Measurements from ENCODE around the gene SYCE1L.
"Not testable (repeated sequence)": the region's sequence is repeated elsewhere in the genome, so short reads cannot be mapped to it uniquely, and the experiment has no call there.

Gene SYCE1L, protein sequence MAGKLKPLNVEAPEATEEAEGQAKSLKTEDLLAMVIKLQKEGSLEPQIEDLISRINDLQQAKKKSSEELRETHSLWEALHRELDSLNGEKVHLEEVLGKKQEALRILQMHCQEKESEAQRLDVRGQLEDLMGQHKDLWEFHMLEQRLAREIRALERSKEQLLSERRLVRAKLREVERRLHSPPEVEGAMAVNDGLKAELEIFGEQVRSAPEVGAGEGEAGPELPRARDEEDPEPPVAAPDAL

DNA sequence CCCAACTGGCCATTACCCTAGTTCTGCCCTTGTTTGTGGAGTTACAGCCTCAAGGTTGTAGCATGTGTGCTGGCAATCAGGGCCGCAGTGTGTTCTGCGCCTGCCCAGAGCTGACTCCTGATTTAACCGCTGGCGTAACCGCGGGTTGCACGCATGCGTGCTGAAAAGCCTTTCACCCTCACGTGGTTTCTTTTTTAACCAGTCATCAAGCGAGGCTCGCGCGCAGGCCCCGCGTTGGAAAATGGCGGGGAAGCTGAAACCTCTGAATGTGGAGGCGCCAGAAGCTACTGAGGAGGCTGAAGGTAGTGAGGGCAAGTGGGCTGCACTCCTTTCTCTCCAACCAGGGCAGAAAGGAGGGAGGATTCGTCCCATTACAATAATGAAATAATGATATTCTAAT is at the start of gene SYCE1L:
SYCE1L (plus strand) TSS at position 198 of the 400 bp plus-strand sequence; CDS start at position 242, 44 bp downstream.
- DNase-seq, result no peak

DNA sequence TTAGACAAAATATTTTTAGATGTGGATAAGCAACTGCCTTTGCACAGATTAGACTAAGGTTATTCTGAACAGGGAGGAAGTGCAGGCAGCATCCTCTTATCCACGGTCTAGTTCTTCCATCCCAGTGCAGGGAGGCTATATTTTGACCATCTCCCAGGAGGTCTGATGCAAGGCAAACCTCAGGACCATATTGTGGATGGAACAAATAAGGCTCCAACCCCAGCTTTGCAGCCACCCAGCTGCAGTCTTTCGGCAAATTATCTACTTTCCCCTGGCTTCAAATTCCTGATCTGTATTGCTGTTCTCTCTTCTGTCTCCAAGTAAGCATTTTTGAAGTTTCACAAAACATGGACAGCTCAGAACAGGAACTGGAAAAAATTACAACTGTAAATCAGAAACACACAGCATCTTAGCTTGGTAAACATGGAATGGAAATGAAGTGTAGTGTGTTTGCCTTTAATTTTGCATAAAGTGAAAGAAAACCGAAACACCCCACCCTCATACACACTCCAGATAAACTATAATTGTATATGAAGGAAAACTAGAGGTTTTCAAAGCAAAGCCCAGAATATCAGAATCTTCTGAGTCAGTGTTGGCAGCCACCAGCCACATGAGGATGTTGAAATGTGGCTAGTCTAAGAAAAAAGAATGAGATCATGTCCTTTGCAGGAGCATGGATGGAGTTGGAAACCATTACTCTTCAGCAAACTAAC is 41.7 kb upstream of the SYCE1L start:
- no peak for DNase-seq

DNA sequence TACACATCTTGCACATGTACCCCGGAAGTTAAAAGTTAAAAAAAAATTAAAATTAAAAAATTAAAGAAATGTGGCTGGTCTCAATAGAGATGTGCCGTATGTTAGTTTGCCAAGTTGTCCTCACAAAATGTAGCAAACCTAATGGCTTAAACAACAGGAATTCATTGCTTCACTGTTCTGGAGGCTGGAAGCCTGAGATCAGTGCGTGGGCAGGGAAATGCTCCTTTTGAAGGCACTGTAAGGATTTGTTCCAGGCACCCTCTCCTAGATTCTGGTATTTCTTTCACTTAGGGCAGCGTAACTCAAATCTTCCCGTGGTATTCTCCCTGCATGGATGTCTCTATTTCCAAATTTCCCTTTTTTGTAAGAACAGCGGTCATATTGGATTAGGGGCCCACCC is 40.9 kb upstream of the SYCE1L start:
- DNase-seq, result no peak

DNA sequence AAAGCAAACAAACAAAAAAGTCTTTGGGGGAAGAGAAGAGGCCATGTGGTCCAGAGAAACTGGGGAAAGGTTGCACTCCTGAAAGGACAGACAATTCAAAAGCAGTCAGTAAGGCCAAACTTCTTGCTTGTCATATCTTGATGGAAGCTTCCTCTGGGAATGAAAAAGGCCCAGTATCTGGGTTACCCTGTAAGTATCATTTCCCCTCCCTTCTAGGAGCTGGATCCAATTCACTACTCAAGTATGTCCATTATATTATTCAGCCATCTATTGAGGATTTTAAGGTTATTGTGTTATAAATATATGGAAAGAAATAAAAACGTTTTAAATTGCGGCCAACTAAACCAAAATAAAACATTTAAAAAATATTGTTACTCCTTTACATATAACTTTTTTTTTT is 34.2 kb upstream of the SYCE1L start:
- DNase-seq, result no peak

DNA sequence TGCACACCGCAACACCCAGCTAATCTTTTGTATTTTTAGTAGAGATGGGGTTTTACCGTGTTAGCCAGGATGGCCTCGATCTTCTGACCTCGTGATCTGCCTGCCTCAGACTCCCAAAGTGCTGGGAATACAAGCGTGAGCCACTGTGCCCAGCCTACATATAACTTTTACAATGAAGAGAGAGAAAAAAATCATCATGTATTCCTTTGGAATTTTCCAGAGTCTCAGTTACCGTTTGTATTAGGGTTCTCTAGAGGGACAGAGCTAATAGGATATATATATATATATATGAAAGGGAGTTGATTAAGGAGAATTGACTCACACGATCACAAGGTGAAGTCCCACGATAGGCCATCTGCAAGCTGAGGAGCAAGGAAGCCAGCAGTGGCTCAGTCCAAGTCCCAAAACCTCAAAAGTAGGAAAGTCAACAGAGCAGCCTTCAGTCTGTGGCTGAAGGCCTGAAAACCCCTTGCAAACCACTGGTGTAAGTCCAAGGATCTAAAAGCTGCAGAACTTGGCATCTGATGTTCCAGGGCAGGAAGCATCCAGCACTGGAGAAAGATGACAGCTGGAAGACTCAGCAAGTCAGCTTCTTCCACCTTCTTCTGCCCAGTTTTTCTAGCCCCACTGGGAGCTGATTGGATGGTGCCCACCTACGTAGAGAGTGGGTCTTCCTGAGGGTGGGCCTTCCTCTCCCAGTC is 33.5 kb upstream of the SYCE1L start:
- DNase-seq, result not testable (repeated sequence)

DNA sequence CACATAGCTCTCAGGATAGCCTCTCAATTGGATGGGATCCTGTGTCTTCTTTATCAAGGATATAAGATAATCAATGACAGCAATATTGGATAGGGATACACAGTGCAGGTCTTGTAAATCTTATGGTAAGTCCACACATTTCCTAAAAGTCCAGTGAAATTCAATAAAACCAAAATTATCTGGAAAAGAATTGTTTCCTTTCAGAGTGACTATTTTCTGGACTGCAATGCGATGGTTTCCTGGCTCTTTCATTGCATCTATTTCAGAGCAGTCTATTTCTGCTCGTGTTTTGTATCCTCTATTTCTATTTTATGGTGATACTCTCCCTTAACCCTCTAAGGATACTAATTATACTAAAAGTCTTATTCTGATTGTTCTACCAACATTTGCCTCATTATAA is 32.5 kb upstream of the SYCE1L start:
- no peak for DNase-seq

DNA sequence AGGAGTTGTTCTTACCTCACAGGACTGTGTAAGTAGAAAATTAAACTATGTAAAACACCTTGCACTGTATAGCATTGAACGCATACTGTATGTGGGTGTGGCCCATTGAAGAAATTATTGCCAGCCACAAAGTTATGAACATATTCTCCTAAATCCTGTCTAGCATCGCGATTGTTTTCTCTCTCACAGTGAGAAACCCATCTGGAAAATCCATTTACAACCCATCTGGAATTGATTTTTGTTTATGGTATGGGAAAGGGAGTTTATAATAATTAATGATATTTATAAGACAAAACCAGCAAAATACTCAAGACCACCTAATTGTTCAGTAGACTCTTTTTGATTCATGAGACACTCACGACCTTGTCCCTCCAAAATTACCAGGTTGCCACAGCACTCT is 30.3 kb upstream of the SYCE1L start:
- DNase-seq, result no peak

DNA sequence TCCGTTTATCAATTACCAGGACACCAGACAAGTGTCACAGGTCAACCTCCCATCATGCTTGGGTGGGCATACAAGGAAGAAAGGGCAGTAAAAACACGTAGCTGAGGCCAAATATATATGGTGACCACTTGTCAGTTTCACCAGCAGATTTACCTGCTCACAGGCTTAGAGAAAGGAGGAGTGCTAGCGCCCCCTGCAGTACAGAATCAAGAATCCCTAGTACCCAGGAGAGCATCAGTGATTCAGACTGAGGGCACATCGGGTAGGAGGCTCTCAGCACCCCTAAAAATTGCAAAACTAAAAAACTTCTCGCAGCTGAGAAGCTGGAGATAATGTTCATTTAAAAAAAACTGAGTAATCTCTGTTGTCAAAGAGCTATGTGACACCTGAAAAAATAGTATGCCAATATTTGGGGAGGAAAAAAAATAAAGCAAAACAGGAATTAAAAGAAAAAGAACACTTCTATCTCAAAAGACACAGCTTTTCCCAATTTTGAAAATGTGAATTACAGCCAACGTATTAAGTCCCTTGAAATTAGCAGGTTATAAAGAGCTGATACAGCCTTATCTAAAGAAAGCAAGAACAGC is 29.5 kb upstream of the SYCE1L start:
- peak; percentile 21 for DNase-seq

DNA sequence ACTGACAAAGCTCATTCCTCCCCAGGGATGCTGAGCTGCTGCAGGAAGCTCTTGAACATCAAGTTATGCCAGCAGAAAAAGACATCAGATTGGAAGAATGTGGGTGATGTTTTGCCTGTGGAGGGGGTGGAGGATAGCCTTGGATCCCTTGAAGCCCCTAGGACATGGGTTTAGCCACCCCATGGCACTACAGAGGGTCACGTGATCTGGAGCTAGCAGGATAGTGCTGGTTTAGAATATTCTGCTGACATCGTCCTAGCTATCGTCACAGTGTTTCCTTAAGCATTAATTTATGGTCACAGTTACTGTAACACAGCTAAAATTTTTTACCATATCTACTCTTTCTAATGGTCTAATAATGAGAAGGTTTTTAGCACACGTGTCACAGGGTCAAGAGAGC is 28.4 kb upstream of the SYCE1L start:
- DNase-seq, result no peak

DNA sequence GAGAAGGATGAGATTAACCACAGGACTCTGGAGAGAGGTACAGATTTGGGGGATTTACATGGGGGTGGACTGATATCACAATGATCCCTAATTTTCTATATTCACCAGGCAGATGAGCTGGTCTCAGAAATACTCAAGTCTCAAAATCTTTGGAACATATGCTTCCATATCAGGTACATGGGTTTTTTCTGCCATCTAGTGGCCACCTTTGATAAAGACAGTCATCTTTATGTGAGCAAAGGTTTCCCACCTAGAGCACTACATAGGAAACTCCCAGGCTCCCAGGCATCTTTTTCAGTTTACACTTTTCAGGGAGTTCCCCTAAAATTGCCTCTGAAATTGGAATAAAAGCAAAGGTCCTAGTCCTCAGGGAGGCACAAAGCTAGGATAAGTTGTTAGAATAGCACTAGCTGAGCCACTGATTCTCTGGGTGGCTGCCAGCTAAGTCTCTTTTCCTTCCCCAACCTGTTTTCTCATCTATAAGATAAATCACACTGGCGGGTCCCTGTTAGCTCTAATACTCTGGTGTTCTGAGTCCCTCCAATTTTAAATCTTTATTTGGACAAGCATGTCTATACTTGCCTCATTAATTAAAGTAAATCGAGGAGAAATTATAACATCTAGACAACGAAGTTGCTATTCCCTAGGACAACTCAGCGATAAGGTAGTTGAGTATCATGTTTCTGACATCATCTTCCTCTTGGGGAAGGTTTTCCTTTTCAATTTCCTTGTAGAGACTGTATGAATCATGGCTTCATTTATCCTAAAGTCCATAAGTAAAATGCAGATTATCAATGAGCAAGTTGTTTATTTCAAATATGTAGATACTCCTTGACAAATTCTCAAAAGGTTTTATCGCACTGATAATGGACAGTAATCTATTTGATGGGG is 27.2 kb upstream of the SYCE1L start:
- peak; percentile 80 for DNase-seq

DNA sequence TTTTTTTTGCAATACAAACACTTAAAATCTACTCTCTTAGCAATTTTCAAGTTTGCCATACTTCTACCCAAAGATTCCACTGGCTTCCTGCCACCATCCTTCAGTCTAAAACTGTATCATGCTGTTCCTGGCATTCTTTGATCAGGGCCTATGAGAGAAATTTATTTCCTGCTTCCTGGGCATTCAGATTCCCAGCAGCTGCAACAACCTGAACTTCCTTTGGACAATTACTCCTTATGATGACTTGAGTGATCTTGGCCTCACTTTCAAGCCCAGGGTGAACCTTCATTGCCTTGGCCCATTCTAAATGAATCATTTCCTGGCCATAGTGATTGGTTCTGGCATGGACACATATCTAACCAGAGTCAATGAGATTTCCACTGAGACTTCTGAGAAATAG is 26.3 kb upstream of the SYCE1L start:
- no peak for DNase-seq

DNA sequence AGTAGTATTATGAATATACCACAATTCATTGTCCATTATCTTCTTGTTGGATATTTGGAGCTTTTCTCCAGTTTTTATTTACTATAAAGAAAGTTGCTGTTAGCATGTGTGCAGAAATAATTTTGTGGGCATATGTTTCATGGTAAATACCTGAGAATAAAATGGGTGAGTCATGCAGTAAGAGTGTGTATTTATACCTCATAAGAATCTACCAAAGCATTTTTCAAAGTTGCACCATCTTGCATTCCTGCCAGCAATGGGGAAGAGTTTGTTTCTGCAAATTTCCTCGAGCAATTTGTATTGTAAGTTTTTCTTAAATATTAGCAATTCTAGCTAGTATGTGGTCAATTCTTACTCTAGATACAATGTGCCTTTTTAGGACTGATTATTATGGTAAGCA is 16.1 kb upstream of the SYCE1L start:
- no peak for DNase-seq

DNA sequence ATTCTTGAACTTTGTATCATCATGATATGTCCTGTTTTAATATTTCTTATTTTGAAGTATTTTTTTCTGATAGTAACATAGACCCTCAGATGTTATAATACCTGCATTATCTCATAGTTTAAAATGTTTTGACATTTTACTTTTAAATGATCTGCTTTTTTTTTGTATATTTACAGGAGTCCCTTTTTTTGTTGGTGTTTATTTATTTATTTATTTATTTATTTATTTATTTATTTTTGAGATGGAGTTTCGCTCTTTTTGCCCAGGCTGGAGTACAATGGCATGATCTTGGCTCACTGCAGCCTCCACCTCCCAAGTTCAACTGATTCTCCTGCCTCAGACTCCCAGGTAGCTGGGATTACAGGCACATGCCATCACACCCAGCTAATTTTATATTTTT is 12.9 kb upstream of the SYCE1L start:
- DNase-seq, result not testable (repeated sequence)

DNA sequence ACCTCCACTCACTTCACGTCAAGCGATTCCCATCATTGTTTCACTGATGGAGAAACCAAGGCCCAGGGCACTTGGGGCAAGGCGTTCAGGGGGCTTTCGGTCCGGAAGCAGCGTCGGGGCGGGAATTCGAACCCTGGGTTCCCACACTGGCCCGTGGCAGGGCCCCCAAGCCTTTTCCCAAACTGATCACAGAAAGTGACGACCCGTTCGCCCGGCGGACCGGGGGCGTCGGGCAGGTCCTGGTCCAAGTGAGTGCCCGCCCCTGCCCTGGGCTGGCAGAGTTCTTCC is 9.1 kb upstream of the SYCE1L start:
- no peak for DNase-seq

DNA sequence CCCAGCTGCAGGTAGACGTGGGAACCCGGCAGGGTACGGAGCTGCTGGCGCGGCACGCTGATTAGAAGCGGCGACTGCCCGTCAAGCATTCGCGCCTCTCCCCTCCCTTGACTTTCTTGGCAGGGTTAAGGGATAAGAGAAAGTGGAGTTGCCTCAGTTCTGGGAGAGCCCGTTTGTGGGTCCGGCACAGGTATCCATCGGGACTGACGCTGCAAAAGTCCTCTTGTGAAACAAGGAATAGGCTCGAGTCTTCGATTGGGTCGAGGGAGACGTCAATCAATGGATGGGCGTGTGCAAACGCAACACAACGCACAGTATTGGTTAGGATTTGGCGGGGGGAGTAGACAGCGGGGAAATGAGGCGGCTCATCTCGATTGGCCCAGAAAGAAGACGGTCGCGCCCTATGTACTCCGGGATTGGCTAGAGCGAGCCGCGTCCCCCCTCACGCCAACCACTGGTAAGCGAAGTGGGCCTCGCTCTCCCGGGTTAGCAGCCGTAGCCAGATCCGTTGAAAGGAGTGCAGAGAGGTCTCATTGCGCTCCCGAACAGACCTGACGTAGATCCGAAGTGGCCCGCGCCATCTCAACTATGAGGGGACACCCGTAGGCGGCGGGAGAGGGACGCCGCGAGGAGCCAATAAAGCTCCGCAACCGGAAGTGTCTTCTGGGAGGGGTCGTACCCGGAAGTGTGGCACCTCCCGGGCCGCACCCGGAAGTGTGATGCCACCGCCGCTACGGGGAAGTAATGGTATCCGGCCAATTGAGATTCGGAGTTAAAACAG is 8.5 kb upstream of the SYCE1L start, which contains the start of gene MON1B:
MON1B (plus strand) TSS at position 713 of the 781 bp plus-strand sequence. CDS start 296 bp downstream, outside the sequence.
- peak; percentile 95 for DNase-seq

DNA sequence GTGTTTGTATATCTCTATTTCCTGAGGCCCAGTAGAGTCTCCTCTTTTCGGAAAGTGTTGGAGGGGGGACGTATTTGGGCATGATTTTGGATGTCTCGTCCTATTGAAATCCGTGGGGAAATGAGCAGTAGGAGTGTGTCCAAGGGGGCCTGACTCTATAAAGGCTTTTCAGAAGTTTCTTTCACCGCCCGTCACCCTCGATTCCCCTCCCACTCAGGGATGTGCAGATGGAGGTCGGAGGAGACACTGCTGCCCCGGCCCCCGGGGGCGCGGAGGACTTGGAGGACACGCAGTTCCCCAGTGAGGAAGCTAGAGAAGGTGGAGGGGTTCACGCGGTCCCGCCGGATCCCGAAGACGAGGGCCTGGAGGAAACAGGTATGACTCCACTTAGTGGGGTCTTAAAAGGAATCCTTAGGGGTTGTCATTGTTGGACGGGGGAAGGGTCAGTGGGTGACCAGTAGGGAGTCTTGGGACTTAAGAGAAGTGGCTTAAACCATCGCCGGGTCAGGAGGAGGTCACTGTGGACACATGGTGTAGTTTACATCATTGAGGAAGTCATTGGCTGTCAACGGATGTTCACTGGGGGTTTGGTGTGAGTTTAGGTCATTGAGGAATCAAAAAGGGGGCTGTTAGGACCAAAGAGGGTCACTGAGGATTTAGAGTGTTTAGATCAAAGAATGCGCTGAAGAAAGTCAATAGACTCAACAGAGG is 7.8 kb upstream of the SYCE1L start:
- DNase-seq, result no peak

DNA sequence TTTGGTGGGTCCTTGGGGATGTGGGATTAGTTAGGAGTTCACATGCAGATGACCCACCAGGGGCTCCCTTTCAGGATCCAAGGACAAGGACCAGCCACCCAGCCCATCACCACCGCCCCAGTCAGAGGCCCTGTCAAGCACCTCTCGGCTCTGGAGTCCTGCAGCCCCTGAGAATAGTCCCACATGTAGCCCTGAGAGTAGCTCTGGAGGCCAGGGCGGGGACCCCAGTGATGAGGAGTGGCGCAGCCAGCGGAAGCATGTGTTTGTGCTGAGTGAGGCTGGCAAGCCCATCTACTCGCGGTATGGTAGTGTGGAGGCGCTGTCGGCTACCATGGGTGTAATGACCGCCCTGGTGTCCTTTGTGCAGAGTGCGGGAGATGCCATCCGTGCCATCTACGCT is 5.8 kb upstream of the SYCE1L start:
- DNase-seq, result no peak

DNA sequence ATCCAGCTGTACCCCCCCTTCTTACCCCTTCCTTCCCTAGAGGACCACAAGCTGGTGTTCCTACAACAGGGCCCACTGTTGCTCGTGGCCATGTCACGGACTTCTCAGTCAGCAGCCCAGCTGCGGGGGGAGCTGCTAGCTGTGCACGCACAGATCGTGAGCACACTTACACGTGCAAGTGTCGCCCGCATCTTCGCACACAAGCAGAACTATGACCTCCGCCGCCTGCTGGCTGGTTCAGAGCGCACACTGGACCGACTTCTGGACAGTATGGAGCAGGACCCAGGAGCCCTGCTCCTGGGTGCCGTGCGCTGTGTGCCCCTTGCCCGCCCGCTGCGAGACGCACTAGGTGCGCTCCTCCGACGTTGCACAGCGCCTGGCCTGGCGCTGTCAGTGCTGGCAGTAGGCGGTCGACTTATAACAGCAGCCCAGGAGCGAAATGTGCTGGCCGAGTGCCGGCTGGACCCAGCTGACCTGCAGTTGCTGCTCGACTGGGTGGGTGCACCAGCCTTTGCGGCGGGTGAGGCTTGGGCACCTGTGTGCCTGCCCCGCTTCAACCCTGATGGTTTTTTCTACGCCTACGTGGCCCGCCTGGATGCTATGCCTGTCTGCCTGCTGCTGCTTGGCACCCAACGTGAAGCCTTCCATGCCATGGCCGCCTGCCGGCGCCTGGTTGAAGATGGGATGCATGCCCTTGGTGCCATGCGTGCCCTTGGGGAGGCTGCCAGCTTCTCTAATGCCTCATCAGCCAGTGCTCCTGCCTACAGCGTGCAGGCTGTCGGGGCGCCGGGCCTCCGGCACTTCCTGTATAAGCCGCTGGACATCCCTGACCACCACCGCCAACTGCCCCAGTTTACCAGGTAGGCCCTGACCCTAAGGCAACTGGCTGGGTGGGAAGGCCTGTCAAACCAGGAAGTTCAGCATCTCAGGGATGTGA is 4.6 kb upstream of the SYCE1L start:
- no peak for DNase-seq

DNA sequence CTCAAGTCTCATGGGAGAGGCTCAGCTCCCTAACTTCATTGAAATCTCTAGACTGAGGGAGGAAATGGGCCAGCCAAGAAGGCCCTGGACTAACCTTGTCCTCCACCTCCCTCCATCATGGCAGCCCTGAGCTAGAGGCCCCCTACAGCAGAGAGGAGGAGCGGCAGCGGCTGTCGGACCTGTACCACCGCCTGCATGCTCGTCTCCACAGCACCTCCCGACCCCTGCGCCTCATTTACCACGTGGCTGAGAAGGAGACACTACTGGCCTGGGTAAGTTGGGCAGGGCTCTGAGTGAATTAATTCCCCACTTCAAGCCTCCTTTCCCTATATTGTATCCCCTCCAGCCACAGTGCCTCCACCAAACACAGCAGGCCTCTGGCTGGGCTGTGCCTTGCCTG is 3.8 kb upstream of the SYCE1L start:
- no peak for DNase-seq

DNA sequence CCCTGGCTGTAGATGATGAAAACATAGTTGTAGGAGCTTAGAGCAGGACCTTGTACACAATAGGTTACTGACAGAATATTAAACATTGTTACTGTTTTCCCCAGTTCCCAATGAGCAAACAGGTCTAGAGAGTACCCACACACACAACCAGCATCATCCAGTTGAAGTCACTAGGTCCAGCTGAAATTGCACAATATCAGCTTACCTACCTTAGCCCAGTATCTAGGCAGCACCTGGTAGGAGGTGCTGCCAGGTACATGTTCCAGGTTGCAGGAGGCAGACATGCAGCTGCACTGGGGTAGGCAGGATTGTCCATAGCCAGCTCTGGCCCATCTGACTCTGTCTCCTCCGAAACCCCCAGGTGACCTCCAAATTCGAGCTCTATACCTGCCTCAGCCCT is 1.5 kb upstream of the SYCE1L start:
- DNase-seq, result no peak

All from NCI-H1694 (cell line).